Activated T-cell treated with anti-CD3 and anti-CD28 coated beads, Interleukin-2, amount 50 U/mL, for 24 hours (primary cell): Measurements from ENCODE around the gene APCS.

ENCODE experiments used
- DNase-seq: peaks from one replicate; pipeline ENCODE4 v3.0.0-alpha.2; 2020
- H3K27ac Mint-ChIP-seq: 2 replicates; pipeline ENCODE4 v1.8.0; 2020; ENCODE audit warnings: mild to moderate bottlenecking, mixed read lengths
- H3K27me3 Mint-ChIP-seq: 2 replicates; pipeline ENCODE4 v1.8.0; 2020; ENCODE audit warnings: mixed read lengths
- H3K36me3 Mint-ChIP-seq: 2 replicates; pipeline ENCODE4 v1.8.0; 2020; ENCODE audit warnings: low read depth, mixed read lengths
- H3K4me1 Mint-ChIP-seq: 2 replicates; pipeline ENCODE4 v1.8.0; 2020; ENCODE audit warnings: low read depth, mixed read lengths
- H3K4me3 Mint-ChIP-seq: 2 replicates; pipeline ENCODE4 v1.8.0; 2020; ENCODE audit warnings: mild to moderate bottlenecking, moderate library complexity, mixed read lengths
- H3K9me3 Mint-ChIP-seq: 2 replicates; pipeline ENCODE4 v1.8.0; 2020; ENCODE audit warnings: mixed read lengths

The APCS gene, protein sequence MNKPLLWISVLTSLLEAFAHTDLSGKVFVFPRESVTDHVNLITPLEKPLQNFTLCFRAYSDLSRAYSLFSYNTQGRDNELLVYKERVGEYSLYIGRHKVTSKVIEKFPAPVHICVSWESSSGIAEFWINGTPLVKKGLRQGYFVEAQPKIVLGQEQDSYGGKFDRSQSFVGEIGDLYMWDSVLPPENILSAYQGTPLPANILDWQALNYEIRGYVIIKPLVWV

DNA sequence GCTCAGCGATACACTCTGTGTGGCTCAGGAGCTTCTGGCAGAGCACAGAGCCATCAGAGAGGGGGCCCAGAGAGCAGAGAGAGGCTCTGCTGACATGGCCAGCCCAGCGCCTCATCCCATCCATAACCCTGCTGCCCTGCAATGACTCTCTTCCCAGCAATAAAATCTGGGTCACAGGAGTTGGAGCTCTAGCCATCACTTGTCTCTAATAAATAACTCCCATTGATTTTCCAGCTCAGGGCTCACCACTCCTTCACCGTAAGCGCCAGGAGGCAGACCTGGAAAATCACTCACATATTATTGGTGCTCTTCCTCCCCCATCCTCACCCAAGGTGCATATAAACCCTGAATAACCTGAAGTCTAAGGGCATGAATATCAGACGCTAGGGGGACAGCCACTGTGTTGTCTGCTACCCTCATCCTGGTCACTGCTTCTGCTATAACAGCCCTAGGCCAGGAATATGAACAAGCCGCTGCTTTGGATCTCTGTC is at the start of gene APCS:
TSS of gene APCS (plus strand) at position 366 of the 491 bp plus-strand sequence. CDS start at position 462, 96 bp downstream.
- no peak within 1 kb of the TSS for H3K27ac Mint-ChIP-seq
- no peaks in the 10 kb centered on the region for H3K9me3 Mint-ChIP-seq
- peaks cover 25% of the 10 kb centered on the region for H3K27me3 Mint-ChIP-seq
- no peaks in the 10 kb centered on the region for H3K4me1 Mint-ChIP-seq
- no peak within 1 kb of the TSS for H3K4me3 Mint-ChIP-seq
- DNase-seq, result no peak
- H3K36me3 Mint-ChIP-seq, result no peaks in the 10 kb centered on the region

- Mint-ChIP-seq H3K27me3 (peaks cover 19% of the 10 kb centered on the region), H3K4me3 (no peak overlapping the region), H3K9me3 (no peaks in the 10 kb centered on the region), H3K27ac (no peak overlapping the region), H3K36me3 (no peaks in the 10 kb centered on the region), H3K4me1 (no peaks in the 10 kb centered on the region)
- no peak for DNase-seq
These were observed 39.5 kb upstream of the APCS start for GRCh38 chr1:159548126-159548525.

GRCh38 chr1:159554261-159554660 is 33.4 kb upstream of the APCS start:
- H3K4me1 Mint-ChIP-seq, result no peaks in the 10 kb centered on the region
- H3K4me3 Mint-ChIP-seq, result no peak overlapping the region
- H3K9me3 Mint-ChIP-seq, result no peaks in the 10 kb centered on the region
- DNase-seq, result no peak
- H3K27me3 Mint-ChIP-seq, result peaks cover 19% of the 10 kb centered on the region
- H3K27ac Mint-ChIP-seq, result no peak overlapping the region
- H3K36me3 Mint-ChIP-seq, result no peaks in the 10 kb centered on the region

- DNase-seq, result no peak
- no peak overlapping the region for H3K27ac Mint-ChIP-seq
- no peak overlapping the region for H3K4me3 Mint-ChIP-seq
- peaks cover 18% of the 10 kb centered on the region for H3K27me3 Mint-ChIP-seq
- no peaks in the 10 kb centered on the region for H3K9me3 Mint-ChIP-seq
- no peaks in the 10 kb centered on the region for H3K4me1 Mint-ChIP-seq
- no peaks in the 10 kb centered on the region for H3K36me3 Mint-ChIP-seq
These were observed 32.9 kb upstream of the APCS start for GRCh38 chr1:159554696-159555095.

- no peak overlapping the region for H3K27ac Mint-ChIP-seq
- DNase-seq, result no peak
- H3K27me3 Mint-ChIP-seq, result peaks cover 10% of the 10 kb centered on the region
- no peak overlapping the region for H3K4me3 Mint-ChIP-seq
- no peaks in the 10 kb centered on the region for H3K9me3 Mint-ChIP-seq
- no peaks in the 10 kb centered on the region for H3K4me1 Mint-ChIP-seq
- no peaks in the 10 kb centered on the region for H3K36me3 Mint-ChIP-seq
These were observed 30.7 kb upstream of the APCS start for GRCh38 chr1:159556931-159557369.

GRCh38 chr1:159560599-159560998 is 27.0 kb upstream of the APCS start:
- H3K27me3 Mint-ChIP-seq, result peaks cover 12% of the 10 kb centered on the region
- no peak for DNase-seq
- no peaks in the 10 kb centered on the region for H3K9me3 Mint-ChIP-seq
- no peaks in the 10 kb centered on the region for H3K36me3 Mint-ChIP-seq
- H3K4me1 Mint-ChIP-seq, result no peaks in the 10 kb centered on the region
- no peak overlapping the region for H3K4me3 Mint-ChIP-seq
- H3K27ac Mint-ChIP-seq, result no peak overlapping the region

DNA sequence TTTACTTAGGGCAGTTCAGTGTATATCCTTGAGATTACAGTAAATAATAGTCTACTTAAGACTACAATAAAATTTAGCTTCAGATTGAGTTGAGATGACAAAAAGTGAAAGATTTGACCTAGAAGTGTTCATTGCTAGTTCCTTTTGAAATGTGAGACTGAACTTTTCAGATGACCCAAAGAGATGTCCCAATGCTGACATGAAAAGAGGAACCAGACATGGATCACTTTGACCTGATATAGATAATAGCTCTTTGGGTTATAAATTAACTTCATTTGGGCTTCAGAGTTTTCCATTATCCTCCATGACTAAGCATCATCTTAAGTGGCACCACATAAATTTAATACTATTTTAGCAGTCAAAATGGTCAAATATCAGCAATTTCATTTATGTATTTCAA is 26.1 kb upstream of the APCS start:
- peaks cover 17% of the 10 kb centered on the region for H3K27me3 Mint-ChIP-seq
- no peak overlapping the region for H3K4me3 Mint-ChIP-seq
- no peaks in the 10 kb centered on the region for H3K36me3 Mint-ChIP-seq
- no peaks in the 10 kb centered on the region for H3K4me1 Mint-ChIP-seq
- H3K27ac Mint-ChIP-seq, result no peak overlapping the region
- DNase-seq, result no peak
- H3K9me3 Mint-ChIP-seq, result no peaks in the 10 kb centered on the region

GRCh38 chr1:159562680-159563079 is 24.9 kb upstream of the APCS start:
- Mint-ChIP-seq H3K36me3 (no peaks in the 10 kb centered on the region), H3K9me3 (no peaks in the 10 kb centered on the region), H3K4me1 (no peaks in the 10 kb centered on the region), H3K27me3 (peaks cover 17% of the 10 kb centered on the region), H3K27ac (no peak overlapping the region), H3K4me3 (no peak overlapping the region)
- no peak for DNase-seq

DNA sequence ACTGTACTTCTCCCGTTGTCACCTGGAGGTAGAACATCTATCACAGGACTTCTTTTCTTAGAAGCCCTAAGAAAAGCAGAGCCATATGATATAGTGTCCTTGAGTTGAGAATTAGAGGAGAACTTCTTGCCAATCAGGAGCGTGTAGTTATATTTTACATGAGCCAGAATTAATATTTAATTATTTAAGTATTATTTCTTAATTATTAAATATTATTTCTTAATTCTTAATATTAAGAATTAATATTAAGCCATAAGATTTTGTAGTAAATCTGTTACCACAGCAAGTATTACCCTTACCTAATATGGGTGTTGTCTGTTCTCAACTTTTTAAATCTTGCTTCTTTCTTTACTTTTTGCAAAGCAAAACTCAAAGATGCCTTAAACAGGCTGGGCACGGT is 10.2 kb upstream of the APCS start:
- no peaks in the 10 kb centered on the region for H3K36me3 Mint-ChIP-seq
- DNase-seq, result no peak
- H3K9me3 Mint-ChIP-seq, result peaks cover 3% of the 10 kb centered on the region
- H3K27me3 Mint-ChIP-seq, result peaks cover 35% of the 10 kb centered on the region
- H3K4me1 Mint-ChIP-seq, result no peaks in the 10 kb centered on the region
- H3K27ac Mint-ChIP-seq, result no peak overlapping the region
- H3K4me3 Mint-ChIP-seq, result no peak overlapping the region

DNA sequence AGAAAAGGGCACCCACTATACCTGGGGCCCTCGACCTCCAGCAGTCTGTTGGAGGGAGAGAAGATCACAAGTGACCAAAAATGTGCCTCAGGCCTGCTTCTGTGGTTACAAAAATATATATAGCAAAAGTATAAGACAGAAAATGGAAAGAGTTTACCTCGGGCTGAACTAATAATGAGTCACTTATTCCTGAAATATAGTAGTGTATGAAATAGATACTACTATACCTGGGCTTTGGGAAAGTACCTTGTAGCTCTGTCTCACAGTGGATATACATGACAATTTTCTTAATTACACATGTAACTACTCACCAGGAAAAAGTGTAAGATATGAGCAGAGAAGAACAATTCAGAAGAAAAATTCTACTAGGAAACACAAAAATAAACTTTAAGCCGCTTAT is 7.3 kb upstream of the APCS start:
- Mint-ChIP-seq H3K4me1 (no peaks in the 10 kb centered on the region), H3K4me3 (no peak overlapping the region), H3K36me3 (no peaks in the 10 kb centered on the region), H3K27me3 (peaks cover 38% of the 10 kb centered on the region), H3K27ac (no peak overlapping the region), H3K9me3 (no peaks in the 10 kb centered on the region)
- no peak for DNase-seq

DNA sequence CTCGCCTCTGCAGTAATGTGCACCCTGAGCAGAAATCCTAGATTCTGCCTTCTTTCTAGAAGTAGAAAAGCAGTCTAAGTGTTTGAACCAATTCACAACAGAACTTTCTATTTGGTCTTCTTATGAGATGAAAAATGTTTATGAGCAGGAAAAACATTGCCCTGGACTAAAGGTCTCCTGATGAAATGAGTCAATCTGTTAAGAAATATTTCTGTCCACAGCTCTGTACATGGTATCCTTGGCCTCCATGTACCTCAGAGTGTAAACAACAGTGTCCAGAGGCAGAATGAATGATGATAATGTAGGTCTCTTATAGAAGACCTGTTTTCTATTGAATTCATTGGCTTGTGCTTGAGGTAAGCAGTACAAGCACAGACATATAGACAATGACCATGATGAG is 6.2 kb upstream of the APCS start:
- no peak for DNase-seq
- Mint-ChIP-seq H3K27me3 (peaks cover 33% of the 10 kb centered on the region), H3K4me3 (no peak overlapping the region)

GRCh38 chr1:159584536-159584935 is 3.1 kb upstream of the APCS start:
- Mint-ChIP-seq H3K27ac (no peak overlapping the region), H3K4me3 (no peak overlapping the region), H3K9me3 (no peaks in the 10 kb centered on the region), H3K4me1 (no peaks in the 10 kb centered on the region), H3K27me3 (peaks cover 24% of the 10 kb centered on the region), H3K36me3 (no peaks in the 10 kb centered on the region)
- DNase-seq, result no peak

More for the DNA sequence above, 6.2 kb upstream of the APCS start:
- no peaks in the 10 kb centered on the region for H3K4me1 Mint-ChIP-seq
- H3K27ac Mint-ChIP-seq, result no peak overlapping the region
- H3K36me3 Mint-ChIP-seq, result no peaks in the 10 kb centered on the region
- H3K9me3 Mint-ChIP-seq, result no peaks in the 10 kb centered on the region

- Mint-ChIP-seq H3K27ac (no peak overlapping the region), H3K4me3 (no peak overlapping the region)
These were observed 4.4 kb downstream of the APCS start for GRCh38 chr1:159591981-159592380.

GRCh38 chr1:159594625-159595405 is 7.2 kb downstream of the APCS start:
- Mint-ChIP-seq H3K9me3 (no peaks in the 10 kb centered on the region), H3K4me1 (no peaks in the 10 kb centered on the region), H3K27me3 (peaks cover 38% of the 10 kb centered on the region), H3K36me3 (no peaks in the 10 kb centered on the region), H3K4me3 (no peak overlapping the region), H3K27ac (no peak overlapping the region)
- DNase-seq, result no peak

More at GRCh38 chr1:159591981-159592380, 4.4 kb downstream of the APCS start:
- Mint-ChIP-seq H3K4me1 (no peaks in the 10 kb centered on the region), H3K36me3 (no peaks in the 10 kb centered on the region), H3K27me3 (peaks cover 27% of the 10 kb centered on the region), H3K9me3 (no peaks in the 10 kb centered on the region)
- no peak for DNase-seq

DNA sequence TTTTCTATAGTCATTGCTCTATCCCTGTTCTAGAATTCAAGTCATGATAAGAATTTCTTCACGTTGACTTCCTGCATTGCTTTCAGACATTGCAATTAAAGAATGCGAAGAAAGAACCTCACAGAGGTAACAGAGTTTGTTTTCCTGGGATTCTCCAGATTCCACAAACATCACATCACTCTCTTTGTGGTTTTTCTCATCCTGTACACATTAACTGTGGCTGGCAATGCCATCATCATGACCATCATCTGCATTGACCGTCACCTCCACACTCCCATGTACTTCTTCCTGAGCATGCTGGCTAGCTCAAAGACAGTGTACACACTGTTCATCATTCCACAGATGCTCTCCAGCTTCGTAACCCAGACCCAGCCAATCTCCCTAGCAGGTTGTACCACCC is 10.6 kb downstream of the APCS start:
- DNase-seq, result no peak
- H3K9me3 Mint-ChIP-seq, result no peaks in the 10 kb centered on the region
- no peaks in the 10 kb centered on the region for H3K4me1 Mint-ChIP-seq
- H3K27me3 Mint-ChIP-seq, result peaks cover 65% of the 10 kb centered on the region
- H3K27ac Mint-ChIP-seq, result no peak overlapping the region
- no peaks in the 10 kb centered on the region for H3K36me3 Mint-ChIP-seq
- H3K4me3 Mint-ChIP-seq, result no peak overlapping the region
